Astrocyte (in vitro differentiated cells and primary cell): ENCODE measurements around the gene RTN4.

ENCODE experiments used
- EZH2 ChIP-seq: IDR thresholded peaks from 2 replicates; pipeline ENCODE4 v1.6.1; 2012; ENCODE audit warnings: mild to moderate bottlenecking, low read length, inconsistent platforms; ENCODE audit not compliant: insufficient read depth
- TF ChIP-seq, protein P1 (sequence below): IDR thresholded peaks from 2 replicates; pipeline ENCODE4 v1.5.1; 2011; ENCODE audit warnings: low read depth, mild to moderate bottlenecking, inconsistent platforms, low read length, moderate library complexity; ENCODE audit not compliant: insufficient read depth

DNA sequence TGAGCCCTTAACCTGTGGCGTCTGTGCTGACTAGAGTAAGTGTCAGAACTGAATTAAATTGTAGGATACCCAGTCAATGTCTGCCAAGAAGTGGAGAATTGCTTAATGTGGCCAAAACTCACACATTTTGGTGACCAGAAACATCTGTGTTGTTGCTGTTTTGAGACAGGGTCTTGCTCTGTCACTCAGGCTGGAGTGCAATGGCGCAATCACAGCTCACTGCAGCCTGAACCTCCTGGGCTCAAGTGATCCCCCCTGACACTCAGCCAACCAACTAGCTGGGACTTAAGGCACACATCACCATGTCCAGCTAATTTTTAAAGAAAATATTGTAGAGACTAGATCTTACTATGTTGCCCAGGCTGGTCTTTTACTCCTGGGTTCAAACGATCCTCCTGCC, 34.4 kb upstream of the RTN4 start:
- TF ChIP-seq, protein P1, sequence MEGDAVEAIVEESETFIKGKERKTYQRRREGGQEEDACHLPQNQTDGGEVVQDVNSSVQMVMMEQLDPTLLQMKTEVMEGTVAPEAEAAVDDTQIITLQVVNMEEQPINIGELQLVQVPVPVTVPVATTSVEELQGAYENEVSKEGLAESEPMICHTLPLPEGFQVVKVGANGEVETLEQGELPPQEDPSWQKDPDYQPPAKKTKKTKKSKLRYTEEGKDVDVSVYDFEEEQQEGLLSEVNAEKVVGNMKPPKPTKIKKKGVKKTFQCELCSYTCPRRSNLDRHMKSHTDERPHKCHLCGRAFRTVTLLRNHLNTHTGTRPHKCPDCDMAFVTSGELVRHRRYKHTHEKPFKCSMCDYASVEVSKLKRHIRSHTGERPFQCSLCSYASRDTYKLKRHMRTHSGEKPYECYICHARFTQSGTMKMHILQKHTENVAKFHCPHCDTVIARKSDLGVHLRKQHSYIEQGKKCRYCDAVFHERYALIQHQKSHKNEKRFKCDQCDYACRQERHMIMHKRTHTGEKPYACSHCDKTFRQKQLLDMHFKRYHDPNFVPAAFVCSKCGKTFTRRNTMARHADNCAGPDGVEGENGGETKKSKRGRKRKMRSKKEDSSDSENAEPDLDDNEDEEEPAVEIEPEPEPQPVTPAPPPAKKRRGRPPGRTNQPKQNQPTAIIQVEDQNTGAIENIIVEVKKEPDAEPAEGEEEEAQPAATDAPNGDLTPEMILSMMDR = no peak
- TF ChIP-seq EZH2 = no peak
